ENCODE results near the gene RYR1.

The RYR1 gene

GRCh38 chr19:38565691-38566105, 132.2 kb downstream of the RYR1 start:
- no peak overlapping the region for H3K9ac ChIP-seq (ENCODE audit: low read length)
- no peak overlapping the region for H3K4me3 ChIP-seq (ENCODE audit: low read length)
- H4K20me1 ChIP-seq (ENCODE audit: insufficient read depth, low read length) = no peaks in the 10 kb centered on the region
- H3F3A ChIP-seq (ENCODE audit: insufficient read depth, low read length) = no peaks in the 10 kb centered on the region
- H3K36me3 ChIP-seq (replicated peaks; ENCODE audit: insufficient read depth, low read length) = no peaks in the 10 kb centered on the region
- TF ChIP-seq CTCF (IDR thresholded peaks at IDR 0.05; ENCODE audit: low read length) (no peak), EZH2phosphoT487 (IDR thresholded peaks at IDR 0.05; ENCODE audit: low read length) (no peak), EZH2 (optimal IDR thresholded peaks at IDR 0.05; ENCODE audit: low read depth, low read length) (no peak)
- no peak for DNase-seq
- peaks cover 28% of the 10 kb centered on the region for H3K27me3 ChIP-seq (replicated peaks; ENCODE audit: insufficient read depth, low read length)
- no peaks in the 10 kb centered on the region for H3K4me1 ChIP-seq (ENCODE audit: low read length)
- no peaks in the 10 kb centered on the region for H3K79me2 ChIP-seq (ENCODE audit: low read length)
- no peaks in the 10 kb centered on the region for H3K9me2 ChIP-seq (replicated peaks; ENCODE audit: insufficient read depth, low read length)
- H3K27ac ChIP-seq (ENCODE audit: low read length) = no peak overlapping the region
- H3K9me3 ChIP-seq (replicated peaks; ENCODE audit: insufficient read depth, low read length) = no peaks in the 10 kb centered on the region
- no peak overlapping the region for H2AFZ ChIP-seq (ENCODE audit: low read length)
- no peak overlapping the region for H3K4me2 ChIP-seq (ENCODE audit: low read depth, low read length)

GRCh38 chr19:38569368-38569983, 136.0 kb downstream of the RYR1 start:
- Histone ChIP-seq H3K27ac (ENCODE audit: low read length) (no peak overlapping the region), H3K9me2 (replicated peaks; ENCODE audit: insufficient read depth, low read length) (no peaks in the 10 kb centered on the region), H3K4me1 (ENCODE audit: low read length) (no peaks in the 10 kb centered on the region), H3F3A (ENCODE audit: insufficient read depth, low read length) (no peaks in the 10 kb centered on the region), H3K9me3 (replicated peaks; ENCODE audit: insufficient read depth, low read length) (no peaks in the 10 kb centered on the region), H3K4me2 (ENCODE audit: low read depth, low read length) (no peak overlapping the region), H3K4me3 (ENCODE audit: low read length) (no peak overlapping the region), H4K20me1 (ENCODE audit: insufficient read depth, low read length) (no peaks in the 10 kb centered on the region), H2AFZ (ENCODE audit: low read length) (no peak overlapping the region), H3K9ac (ENCODE audit: low read length) (no peak overlapping the region), H3K27me3 (replicated peaks; ENCODE audit: insufficient read depth, low read length) (peaks cover 28% of the 10 kb centered on the region), H3K36me3 (replicated peaks; ENCODE audit: insufficient read depth, low read length) (no peaks in the 10 kb centered on the region), H3K79me2 (ENCODE audit: low read length) (no peaks in the 10 kb centered on the region)
- DNase-seq = no peak
- no peak for TF ChIP-seq EZH2phosphoT487 (IDR thresholded peaks at IDR 0.05; ENCODE audit: low read length)
- no peak for TF ChIP-seq CTCF (IDR thresholded peaks at IDR 0.05; ENCODE audit: low read length)

- no peak for DNase-seq
- Histone ChIP-seq H2AFZ (ENCODE audit: low read length) (no peak overlapping the region), H3K4me3 (ENCODE audit: low read length) (no peak overlapping the region), H3K79me2 (ENCODE audit: low read length) (no peaks in the 10 kb centered on the region), H3K36me3 (replicated peaks; ENCODE audit: insufficient read depth, low read length) (no peaks in the 10 kb centered on the region), H3K27ac (ENCODE audit: low read length) (no peak overlapping the region), H3K4me2 (ENCODE audit: low read depth, low read length) (no peak overlapping the region), H4K20me1 (ENCODE audit: insufficient read depth, low read length) (no peaks in the 10 kb centered on the region), H3K9me3 (replicated peaks; ENCODE audit: insufficient read depth, low read length) (no peaks in the 10 kb centered on the region), H3K27me3 (replicated peaks; ENCODE audit: insufficient read depth, low read length) (peaks cover 21% of the 10 kb centered on the region), H3F3A (ENCODE audit: insufficient read depth, low read length) (no peaks in the 10 kb centered on the region), H3K9ac (ENCODE audit: low read length) (no peak overlapping the region), H3K9me2 (replicated peaks; ENCODE audit: insufficient read depth, low read length) (no peaks in the 10 kb centered on the region), H3K4me1 (ENCODE audit: low read length) (no peaks in the 10 kb centered on the region)
- TF ChIP-seq EZH2 (optimal IDR thresholded peaks at IDR 0.05; ENCODE audit: low read depth, low read length) = no peak
- no peak for TF ChIP-seq EZH2phosphoT487 (IDR thresholded peaks at IDR 0.05; ENCODE audit: low read length)
- TF ChIP-seq CTCF (IDR thresholded peaks at IDR 0.05; ENCODE audit: low read length) = no peak
Observed at GRCh38 chr19:38571682-38572081, 138.2 kb downstream of the RYR1 start.

All from MM.1S (cell line).